ENCODE results near the gene AKNAD1.
"Not testable (repeated sequence)": the region's sequence is repeated elsewhere in the genome, so short reads cannot be mapped to it uniquely, and the experiment has no call there.

Gene AKNAD1

DNA sequence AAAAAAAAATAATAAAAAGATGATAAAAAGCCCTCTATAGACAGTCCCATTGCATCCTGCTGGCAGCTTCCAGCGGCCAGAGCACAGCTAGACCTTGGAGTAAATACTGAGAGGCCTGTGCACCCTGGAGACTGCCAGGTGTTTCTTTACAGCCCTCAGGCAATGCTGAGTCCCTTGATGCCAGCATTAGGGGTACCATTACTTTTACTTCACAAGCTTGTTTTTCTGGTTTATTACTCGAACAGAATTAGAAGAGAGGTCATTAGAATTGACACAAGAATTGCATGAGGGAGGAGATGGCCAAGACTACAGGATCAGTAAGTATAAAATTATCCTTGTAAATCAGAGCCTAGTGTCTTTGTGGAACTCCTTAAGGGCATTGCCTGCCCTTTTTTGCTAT is 43.6 kb downstream of the AKNAD1 start:
- DNase-seq, result no peak
- in situ Hi-C loops (cut with HindIII; ENCODE audit: low pct_ligation_motif_present, low pct_unique_long_range_greater_than_20kb, low sequenced_read_pairs), result no loop called here

DNA sequence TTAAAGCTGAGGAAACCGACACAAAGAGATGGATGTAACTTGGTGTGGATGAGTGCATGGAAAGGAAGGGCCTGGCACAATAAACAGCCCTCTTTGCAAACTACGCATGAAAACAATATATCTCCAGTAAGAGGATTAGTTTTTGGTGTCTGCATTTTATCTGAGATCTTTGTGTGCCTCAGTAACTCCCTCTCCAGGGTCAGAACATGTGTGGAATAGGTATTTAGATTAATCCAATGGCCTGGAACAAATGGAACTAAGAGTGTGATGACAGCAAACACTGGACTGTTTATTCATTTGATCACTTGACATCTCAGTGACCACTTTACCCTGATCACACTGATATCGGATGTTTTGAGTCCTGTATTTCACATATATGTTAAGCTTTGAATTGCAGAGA is 45.3 kb downstream of the AKNAD1 start:
- in situ Hi-C loops (cut with HindIII; ENCODE audit: low pct_ligation_motif_present, low pct_unique_long_range_greater_than_20kb, low sequenced_read_pairs), result no loop called here
- no peak for DNase-seq

DNA sequence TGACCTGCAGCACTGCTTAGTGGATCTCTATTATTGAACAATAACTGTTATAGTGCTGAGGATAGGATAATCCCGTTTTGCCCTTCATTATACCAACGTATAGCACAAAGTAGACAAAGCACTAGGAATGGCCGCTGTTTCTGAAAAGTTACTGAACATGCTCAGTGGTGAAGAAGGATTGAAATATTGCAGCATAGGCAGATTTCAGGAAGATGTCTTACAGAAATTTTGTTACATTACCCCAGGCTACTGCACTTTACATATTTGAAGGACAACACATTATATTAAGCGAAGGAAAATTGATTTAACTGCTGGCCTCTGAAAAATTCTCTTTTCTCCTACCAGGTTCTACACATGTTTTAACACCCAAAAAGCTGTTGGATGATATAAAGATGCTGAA is 48.5 kb downstream of the AKNAD1 start:
- DNase-seq, result no peak
- in situ Hi-C loops (cut with HindIII; ENCODE audit: low pct_ligation_motif_present, low pct_unique_long_range_greater_than_20kb, low sequenced_read_pairs), result no loop called here

DNA sequence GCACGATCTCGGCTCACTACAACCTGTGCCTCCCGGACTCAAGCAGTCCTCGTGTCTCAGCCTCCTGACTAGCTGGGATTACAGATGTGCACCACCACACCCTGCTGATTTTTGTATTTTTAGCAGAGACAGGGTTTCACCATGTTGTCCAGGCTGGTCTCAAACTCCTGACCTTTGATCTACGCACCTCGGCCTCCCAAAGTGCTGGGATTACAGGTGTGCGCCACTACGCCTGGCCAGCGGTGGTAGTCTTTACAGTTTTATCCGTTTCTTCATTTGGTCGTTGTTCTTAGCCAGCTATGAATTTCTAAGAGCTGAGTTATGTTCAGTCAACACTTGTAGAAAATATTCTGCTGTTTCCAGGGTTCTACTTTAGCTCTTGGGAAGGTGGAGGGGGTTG is 53.3 kb downstream of the AKNAD1 start:
- DNase-seq, result no peak
- in situ Hi-C loops (cut with HindIII; ENCODE audit: low pct_ligation_motif_present, low pct_unique_long_range_greater_than_20kb, low sequenced_read_pairs), result no loop called here

DNA sequence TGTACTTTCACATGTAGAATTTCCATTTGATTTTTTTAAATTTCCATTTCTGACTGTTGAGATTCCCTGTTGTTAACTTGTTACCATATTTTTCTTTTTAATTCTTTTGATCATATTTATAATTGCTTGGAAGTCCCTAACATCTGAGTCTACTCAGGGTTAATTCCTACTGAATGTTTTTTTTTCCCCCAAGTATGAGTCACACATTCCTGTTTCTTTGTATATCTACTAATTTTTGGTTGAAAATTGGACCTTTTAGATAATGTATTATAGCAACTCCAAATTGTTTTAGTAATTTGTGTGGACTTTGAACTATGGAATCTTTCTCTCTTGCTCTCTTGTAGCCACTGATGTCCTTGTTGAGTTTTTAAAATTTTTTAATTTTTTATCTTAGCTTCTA is 55.8 kb downstream of the AKNAD1 start:
- DNase-seq, result no peak
- in situ Hi-C loops (cut with HindIII; ENCODE audit: low pct_ligation_motif_present, low pct_unique_long_range_greater_than_20kb, low sequenced_read_pairs), result no loop called here

DNA sequence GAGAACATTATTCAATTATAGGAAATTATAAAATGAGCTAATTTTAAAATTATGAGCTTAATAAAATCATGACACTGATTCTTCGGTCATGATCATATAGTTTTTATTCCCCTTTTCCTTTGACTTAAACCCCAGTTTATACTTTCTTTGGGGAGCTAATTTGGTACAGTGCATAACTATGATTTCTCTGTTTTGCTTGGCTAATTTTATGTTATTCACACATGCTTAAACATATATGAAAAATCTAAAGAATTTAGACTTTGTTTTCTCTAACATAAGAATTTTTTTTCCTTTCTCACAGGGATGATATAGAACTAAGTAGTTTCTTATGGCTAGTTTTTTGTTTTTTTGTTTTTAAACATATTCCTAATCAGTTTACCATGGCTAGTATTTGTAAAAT is 57.9 kb downstream of the AKNAD1 start:
- in situ Hi-C loops (cut with HindIII; ENCODE audit: low pct_ligation_motif_present, low pct_unique_long_range_greater_than_20kb, low sequenced_read_pairs), result no loop called here
- DNase-seq, result no peak

DNA sequence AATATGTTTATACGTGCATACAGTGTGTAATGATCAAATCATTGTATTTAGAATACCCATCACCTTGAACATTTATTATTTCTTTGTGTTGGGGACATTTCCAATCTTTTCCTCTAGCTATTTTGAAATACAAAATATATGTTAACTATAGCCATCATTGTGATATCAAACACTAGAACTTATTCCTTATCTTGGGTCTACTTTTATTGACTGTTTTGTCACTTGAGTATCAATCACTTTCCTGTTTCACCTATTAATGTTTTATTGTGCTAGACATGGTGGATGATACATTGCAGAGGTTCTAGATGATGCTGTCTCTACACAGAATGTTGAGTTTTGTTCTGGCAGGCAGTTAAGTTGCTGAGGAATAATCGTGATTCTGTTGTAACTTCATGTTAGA is 64.5 kb downstream of the AKNAD1 start:
- in situ Hi-C loops (cut with HindIII; ENCODE audit: low pct_ligation_motif_present, low pct_unique_long_range_greater_than_20kb, low sequenced_read_pairs), result no loop called here
- DNase-seq, result no peak

DNA sequence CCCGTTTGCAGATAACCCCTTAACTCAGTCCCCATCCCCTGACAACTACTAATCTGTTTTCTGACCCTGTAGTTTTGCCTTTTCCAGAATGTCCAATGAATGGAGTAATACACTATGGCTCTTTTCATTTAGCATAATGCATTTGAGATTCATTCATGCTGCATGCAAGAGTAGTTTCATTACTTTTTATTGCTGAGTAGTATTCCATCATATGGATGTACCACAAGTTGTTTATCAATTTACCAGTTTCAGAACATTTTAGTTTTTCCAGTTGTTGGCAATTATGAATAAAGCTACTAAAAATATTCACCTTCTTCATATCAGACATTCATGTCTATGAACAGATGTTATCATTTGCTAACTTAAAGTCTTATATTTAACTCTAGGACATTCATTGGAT is 65.1 kb downstream of the AKNAD1 start:
- in situ Hi-C loops (cut with HindIII; ENCODE audit: low pct_ligation_motif_present, low pct_unique_long_range_greater_than_20kb, low sequenced_read_pairs), result no loop called here
- no peak for DNase-seq

DNA sequence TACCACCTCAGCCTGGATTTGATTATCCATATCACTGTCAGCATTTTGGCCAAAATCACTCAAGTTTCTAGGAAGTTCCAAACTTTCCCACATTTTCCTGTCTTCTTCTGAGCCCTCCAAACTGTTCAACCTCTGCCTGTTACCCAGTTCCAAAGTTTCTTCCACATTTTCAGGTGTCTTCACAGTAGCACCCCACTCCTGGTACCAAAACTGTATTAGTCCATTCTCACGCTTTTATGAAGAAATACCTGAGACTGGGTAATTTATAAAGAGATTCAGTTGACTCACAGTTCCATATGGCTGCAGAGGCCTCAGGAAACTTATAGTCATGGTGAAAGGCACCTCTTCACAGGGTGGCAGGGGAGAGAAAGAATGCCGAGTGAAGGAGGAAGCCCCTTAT is 71.0 kb downstream of the AKNAD1 start:
- no peak for DNase-seq
- in situ Hi-C loops (cut with HindIII; ENCODE audit: low pct_ligation_motif_present, low pct_unique_long_range_greater_than_20kb, low sequenced_read_pairs), result no loop called here

DNA sequence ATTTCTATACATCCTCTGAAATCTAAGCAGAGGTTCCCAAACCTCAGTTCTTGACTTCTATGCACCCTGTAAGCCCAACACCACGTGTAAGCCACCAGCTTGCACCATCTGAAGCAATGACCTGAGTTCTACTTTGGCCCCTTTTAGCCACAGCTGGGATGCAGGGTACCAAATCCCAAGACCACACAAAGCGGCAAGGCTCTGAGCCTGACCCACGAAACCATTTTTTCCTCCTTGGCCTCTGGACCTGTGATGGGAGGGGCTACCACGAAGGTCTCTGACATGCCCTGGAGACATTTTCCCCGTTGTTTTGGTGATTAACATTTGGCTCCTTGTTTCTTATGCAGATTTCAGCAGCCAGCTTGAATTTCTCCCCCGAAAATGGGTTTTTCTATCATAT is 71.6 kb downstream of the AKNAD1 start:
- DNase-seq, result no peak
- in situ Hi-C loops (cut with HindIII; ENCODE audit: low pct_ligation_motif_present, low pct_unique_long_range_greater_than_20kb, low sequenced_read_pairs), result no loop called here

DNA sequence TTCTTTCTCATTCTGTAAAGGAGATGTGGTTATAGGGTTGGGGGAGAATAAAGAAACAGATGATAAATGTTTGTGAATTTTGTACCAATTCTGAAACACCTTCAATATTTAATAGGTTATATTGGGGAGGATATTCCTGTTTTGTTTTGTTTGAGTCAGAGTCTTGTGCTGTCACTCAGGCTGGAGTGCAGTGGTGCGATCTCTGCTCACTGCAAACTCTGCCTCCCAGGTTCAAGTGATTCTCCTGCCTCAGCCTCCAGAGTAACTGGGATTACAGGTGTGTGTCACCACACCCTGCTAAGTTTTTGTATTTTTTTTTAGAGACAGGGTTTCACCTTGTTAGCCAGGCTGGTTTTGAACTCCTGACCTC is 75.3 kb downstream of the AKNAD1 start:
- DNase-seq; in situ Hi-C loops (cut with HindIII; ENCODE audit: low pct_ligation_motif_present, low pct_unique_long_range_greater_than_20kb, low sequenced_read_pairs): not testable (repeated sequence)

DNA sequence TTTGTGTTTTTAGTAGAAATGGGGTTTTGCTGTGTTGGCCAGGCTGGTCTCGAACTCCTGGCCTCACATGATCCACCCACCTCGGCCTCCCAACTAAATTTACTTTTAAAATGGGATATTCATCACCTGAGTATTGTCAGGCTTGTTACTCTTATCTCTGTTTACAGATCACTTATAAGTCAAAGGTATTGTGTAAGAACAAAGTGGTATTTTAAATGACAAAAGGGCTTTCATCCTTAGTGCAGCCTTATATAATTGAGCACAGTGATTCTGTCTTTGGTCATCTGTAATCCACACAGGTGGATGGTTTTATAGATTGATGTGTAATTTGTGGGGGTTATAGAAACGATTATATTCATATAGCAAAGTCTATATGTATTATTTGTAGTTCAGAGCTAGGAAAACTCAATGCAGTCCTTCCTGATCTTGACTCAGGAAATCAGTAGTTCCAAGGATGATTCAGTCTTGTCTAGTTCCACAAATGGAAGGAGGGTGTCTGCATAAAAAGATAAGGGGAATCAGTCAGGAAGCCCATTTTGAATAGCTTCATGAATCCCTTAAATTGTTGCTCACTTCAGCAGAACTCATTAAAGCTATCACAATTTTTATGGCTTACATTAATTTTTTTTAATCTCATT is 75.8 kb downstream of the AKNAD1 start:
- in situ Hi-C loops (cut with HindIII; ENCODE audit: low pct_ligation_motif_present, low pct_unique_long_range_greater_than_20kb, low sequenced_read_pairs), result no loop called here
- DNase-seq, result no peak

DNA sequence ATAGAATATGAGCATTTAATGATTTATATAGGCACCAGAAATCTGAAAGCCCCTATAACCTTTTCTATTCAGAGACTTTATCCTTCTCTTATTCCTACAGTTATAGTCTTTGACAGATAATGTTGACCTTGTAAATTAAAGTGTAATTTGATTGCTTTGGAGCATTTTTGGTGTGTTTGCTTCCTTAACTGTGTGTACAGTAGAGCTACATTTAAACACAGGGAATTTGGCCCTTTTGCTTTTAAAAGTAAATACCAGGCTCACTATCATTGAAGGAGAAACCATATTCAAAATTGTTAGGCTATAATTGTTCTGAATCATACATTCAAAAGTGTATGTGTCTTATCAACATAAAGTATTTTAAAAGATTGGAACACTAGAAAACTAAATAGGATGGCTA is 77.4 kb downstream of the AKNAD1 start:
- no peak for DNase-seq
- in situ Hi-C loops (cut with HindIII; ENCODE audit: low pct_ligation_motif_present, low pct_unique_long_range_greater_than_20kb, low sequenced_read_pairs), result no loop called here

DNA sequence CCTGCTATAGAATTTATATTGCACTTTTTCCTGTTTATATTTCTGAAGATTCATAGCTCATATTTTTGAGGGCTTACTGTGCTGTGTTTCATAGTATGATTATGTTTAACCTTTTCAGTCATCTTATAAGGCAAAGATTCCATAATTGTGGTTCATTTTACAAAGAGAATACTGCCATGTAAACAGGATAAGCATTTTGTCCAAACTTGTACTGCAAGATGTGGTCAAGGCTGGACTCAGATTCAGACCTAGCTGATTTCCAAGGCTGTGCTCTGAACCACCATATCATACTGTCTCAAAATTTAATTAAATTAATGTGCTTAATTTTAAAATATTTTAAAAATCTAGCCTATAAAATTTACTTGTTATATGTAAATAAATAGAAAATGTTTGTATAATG is 79.1 kb downstream of the AKNAD1 start:
- in situ Hi-C loops (cut with HindIII; ENCODE audit: low pct_ligation_motif_present, low pct_unique_long_range_greater_than_20kb, low sequenced_read_pairs), result no loop called here
- no peak for DNase-seq

DNA sequence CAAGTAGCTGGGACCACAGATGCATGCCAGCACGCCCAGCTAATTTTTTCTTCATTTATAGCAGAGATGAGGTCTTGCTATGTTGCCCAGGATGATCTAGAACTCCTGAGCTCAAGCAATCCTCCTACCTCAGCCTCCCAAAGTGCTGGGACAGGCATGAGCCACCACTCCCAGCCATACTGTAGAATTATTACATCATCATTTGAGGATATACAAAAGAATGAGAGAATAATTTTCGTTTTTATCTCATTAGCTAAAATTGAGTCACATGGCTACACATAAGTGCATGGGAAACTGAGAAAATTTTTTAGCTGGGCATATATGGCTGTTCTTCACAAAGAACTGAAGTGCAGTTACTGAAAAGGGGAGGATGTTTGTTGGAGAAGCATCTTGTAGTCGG is 89.2 kb downstream of the AKNAD1 start:
- in situ Hi-C loops (cut with HindIII; ENCODE audit: low pct_ligation_motif_present, low pct_unique_long_range_greater_than_20kb, low sequenced_read_pairs), result no loop called here

DNA sequence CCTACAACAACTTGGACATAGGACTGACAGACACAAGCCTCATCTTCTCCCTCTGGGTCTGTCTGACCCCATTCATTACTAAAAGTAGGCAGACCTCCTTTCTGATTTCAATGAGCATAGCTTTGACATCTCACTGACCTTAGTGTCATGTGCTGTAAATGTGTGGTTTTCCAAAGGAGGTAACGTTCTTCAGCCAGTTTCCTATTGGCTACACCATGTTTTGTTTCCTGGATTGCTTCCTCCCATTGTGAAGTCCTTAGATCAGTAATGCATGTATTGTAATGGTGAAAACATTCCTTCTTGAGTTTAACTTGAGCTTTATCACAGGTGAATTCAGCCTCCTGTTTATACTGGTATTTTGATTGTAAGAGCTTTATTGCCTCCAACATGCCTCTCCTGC is 89.8 kb downstream of the AKNAD1 start:
- in situ Hi-C loops (cut with HindIII; ENCODE audit: low pct_ligation_motif_present, low pct_unique_long_range_greater_than_20kb, low sequenced_read_pairs), result no loop called here

More for the DNA sequence above, 89.2 kb downstream of the AKNAD1 start:
- DNase-seq, result no peak

More for the DNA sequence above, 89.8 kb downstream of the AKNAD1 start:
- DNase-seq, result no peak

Measured in ACHN (cell line).